ENCODE measurements around the gene TOMM22.
"Not testable (repeated sequence)": the region's sequence is repeated elsewhere in the genome, so short reads cannot be mapped to it uniquely, and the experiment has no call there.

The TOMM22 gene

DNA sequence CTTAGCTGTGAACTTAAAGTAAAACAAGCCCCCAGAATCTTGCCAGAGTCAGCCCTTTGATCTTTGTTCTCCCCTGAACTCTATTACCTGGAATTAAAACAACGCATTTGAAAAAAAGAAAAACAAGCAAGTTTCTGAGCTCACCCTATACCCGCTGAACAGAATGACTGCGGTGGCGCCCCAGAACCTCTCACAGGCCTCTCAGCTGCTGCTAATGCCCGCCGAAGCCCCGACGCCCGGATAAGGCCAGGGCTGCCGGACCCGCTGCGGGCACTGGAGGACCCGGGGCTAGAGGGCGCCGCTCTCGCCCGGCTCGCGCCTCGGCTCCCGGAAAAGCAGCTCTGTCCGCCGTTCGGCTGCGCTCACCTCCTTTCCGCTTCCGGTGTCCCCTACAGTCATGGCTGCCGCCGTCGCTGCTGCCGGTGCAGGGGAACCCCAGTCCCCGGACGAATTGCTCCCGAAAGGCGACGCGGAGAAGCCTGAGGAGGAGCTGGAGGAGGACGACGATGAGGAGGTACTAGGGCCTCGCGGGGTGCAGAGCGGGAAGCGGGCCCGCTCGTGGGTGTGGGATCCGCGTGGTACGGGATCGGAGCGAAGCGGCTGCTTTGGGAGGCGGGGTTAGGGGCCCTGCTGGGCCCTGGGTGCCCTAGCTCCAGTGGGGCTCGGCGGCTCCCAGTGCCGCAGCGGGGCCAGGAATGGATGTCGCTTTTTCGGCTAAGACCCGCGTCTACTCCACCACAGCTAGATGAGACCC lies at the start of gene TOMM22:
Gene TOMM22, plus strand, starts transcription at position 376 of the 754 bp plus-strand sequence. Its CDS starts 22 bp downstream, at position 398.
- peak; percentile 59 for DNase-seq

DNA sequence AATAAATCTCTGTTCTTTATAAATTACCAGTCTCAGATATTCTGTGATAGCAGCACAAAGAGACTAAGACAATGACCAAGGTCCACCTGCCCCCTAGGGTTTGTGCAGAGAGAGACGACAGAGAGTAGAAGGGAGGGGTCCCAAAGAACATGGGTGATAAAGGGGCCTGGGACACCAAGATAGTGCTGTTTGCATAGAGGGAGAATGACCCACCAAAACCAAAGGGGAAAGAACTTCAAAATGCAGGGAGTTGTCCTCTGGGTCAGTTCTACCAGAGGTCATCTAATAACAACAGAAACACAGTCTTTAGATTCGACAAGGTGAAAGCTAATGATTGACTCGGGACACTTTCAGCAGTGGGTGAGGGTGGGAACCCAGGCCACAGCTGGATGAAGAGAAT lies 49.2 kb upstream of the TOMM22 start:
- no peak for DNase-seq

DNA sequence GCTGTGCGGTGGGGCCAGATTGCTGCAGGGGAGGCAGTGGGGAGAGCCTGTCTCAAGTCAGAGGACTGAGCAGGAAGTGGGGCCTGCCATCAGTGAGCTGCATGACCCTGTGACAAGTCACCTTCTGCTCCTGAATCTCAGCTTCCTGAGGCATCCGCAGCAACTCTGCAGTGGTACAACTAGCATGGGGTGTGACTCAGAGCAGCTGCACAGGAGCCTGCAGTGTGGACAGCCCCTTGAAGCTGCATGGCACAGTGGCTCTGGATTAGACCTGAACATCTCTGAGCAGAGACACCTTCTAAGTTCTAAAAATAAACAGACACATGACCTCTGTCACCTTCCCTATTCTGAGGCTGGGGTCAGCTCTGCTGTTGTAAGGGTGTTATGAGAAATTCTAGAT lies 43.5 kb upstream of the TOMM22 start:
- no peak for DNase-seq

DNA sequence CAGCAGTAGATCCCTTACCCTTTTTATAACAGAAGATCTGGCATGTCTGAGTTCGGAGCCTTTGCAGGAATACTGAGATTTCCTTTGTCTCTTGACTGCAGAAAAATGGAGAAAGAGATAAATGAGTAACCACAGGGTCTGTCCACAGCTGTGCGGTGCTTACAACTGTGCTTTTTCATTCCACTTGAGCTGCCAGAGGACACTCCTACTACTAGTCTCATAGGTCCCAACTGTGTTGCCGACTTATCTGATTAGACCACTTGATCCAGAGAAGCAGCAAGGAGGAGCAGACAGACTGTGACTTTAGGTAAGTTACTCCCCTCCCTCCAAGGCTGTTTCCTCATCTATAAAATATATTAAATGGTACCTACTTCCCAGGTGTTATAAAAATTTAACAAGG lies 43.0 kb upstream of the TOMM22 start:
- DNase-seq: no peak

DNA sequence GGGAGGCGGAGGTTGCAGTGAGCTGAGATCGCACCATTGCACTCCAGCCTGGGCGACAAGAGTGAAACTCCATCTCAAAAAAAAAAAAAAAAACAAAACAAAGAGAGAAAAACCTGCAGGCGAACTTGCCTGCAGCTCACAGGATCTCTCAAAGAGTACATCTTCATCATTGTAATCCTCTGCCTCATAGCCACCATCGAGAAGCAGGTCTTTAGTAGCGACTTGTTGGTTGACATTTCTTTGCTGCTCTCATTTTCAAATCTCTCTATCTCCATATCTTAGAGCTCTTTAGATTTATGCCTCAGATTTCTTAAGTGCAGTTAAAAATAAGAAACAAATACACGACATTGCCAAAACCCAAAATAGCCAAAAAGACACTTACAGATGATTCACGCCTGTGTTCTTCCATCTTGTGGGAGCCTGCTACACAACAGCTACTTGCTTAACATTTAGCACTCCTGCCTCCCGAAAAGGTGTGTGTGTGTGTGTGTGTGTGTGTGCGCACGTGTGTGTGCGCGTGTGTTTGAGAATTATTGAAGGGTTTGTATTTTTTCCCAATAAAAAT lies 40.2 kb upstream of the TOMM22 start:
- no peak for DNase-seq

DNA sequence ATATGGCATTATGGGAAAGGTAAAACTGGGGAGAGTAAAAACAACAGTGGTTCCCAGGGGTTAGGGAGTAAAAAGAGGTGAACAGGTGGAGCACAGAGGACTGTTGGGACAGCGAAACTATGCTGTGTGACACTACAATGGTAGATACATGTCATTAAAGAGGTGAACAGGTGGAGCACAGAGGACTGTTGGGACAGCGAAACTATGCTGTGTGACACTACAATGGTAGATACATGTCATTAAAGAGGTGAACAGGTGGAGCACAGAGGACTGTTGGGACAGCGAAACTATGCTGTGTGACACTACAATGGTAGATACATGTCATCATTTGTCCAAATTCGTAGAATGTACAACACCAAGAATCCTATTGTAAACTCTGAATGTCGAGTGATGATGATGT lies 37.5 kb upstream of the TOMM22 start:
- DNase-seq: not testable (repeated sequence)

DNA sequence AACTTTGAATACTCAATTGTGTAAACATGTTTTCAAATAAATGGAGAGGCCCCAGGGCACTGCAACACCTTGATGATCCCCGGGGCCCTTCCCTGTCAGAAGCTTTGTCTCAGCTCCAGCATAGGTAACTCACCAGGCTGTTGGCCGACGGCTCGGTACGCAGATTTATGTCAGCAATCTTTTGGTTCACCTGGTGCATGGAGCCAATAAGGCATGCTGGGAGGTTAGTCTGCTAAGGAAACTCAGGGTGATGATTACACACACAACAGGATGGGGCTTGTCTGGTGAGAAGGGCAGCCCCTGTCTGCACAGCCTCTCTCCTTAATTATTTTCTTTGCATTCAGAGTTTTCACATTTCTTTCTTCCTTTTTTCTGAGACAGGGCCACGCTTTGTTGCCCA lies 36.3 kb upstream of the TOMM22 start:
- DNase-seq: no peak

DNA sequence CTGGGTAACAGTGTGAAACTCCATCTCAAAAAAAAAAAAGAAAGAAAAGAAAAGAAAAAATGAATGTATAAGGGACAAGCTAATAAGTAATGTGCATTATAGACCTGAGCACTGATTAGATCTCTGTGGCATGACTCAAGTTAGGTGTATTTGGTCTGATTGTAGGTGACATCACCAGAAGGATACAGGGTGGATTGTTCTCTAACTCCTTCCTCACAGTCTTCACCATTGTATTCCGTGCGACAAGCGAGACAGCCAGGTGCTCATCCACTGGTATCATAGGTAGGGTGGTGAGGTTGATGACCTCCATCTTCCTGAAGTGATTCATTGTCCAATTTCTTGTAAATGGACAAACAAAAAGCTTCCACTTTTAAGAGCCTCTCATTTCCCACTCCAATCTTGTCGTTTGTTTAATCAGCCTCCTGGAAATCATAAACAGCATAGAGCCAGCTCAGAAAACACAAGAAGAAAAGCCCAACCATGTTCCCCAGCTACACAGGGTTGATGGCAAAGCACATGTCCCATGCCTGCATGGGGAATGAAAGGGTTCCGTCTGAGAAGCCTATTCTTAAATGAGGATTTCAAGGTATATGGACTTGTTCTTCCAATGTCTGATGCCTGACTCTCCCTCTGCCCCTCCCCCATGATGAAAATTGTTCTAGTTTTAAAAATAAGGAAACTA lies 31.8 kb upstream of the TOMM22 start:
- no peak for DNase-seq

DNA sequence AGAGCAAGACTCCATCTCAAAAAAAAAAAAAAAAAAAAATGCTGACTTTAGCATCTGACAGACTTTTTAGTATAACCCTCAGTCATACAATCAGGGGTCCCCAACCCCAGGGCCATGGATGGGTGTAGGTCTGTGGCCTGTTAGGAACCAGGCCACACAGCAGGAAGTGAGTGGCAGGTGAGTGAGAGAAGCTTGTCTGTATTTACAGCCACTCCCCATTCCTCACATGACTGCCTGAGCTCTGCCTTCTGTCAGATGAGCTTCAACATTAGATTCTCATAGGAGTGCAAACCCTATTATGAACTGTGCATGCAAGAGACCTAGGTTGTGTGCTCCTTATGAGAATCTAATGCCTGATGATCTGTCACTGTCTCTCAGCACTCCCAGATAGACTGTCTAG lies 28.9 kb upstream of the TOMM22 start:
- no peak for DNase-seq

DNA sequence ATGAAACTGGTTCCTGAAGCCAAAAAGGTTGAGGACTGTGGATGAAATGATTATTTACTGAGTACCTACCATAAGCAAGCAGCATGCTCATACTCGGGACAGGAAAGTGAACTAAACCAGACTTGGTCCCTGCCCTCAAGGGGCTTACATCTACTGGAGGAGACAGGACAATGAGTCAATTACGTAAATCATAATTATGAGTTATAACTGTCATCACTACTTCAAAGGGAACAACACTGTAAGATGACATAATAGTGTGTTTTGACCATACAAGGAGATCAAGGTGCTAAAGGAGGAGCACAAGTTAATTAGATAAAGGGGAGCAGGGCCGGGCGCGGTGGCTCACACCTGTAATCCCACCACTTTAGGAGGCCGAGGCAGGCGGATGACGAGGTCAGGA lies 28.0 kb upstream of the TOMM22 start:
- no peak for DNase-seq

DNA sequence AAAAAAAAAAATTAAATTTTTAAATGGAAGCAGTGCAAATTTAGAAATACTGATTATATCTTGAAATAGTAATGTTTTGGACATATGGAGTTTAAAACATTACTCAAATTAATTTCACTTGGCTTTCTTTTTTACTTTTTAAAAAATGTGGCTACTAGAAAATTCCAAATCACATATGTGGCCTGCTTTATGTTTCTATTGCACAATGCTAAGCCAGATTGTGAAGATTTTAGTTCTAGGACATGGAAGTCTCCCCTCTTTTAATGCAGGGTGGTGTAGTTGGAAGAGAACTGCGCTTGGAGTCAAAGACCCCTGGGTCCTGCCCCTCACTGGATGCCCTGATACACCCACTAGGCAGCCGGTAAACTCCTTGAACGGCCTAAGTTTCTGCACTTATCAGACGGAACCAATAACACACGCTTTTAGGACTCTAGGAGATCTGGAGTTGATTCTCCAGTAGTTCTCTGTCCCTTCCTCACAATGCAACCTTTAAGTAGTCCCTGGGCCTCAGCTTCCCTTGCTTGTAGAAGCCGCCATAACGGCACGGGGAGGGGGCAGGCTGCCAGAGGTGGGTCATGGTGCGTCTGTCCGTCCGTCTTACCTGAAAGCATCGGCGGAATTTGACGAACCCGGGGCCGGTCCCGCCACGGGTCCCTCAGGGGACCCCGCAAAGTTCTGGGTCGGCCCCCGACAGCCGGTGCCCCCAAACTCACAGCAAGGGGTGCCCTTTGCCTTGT lies 26.1 kb upstream of the TOMM22 start:
- DNase-seq: no peak

DNA sequence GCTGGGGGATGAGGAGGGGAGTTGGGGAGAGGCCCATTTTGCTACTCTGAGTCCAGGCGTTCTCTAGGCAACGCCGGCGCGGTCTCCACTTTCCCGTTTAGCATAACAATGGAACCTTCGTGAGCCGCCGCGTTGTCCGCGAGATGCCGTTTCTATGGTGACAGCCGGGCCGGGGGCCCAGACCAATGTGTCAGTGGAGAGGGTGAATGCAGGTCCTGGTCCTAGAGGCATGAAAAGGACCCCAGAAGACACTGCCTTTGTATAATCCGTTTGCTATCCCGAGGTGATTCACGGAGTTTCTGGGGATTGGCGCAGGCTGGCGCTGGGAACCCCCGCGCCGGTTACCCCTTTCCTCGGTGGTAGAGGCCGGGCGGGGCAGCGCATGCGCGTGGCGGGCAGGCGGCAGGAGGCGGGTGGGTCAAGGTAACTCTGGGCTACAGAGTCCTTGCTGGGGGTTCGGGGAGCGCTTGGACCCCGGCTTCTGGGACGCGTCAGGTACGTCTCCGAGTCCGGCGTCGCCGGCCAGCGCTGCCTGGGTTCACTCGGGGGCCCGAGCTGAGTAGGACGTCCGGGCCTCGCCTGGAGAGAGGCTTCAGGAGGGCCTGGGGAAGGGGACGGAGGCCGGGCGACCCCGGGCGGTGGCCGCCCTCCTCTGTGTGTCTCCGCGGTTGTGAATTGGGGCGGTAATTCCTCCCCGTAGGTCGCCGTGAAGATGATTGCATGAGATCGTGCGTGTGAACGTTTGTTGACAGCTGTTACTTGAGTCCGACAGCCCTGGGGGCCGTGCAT lies 25.3 kb upstream of the TOMM22 start, which contains the start of the genes CBY1 and FAM227A:
Gene CBY1, plus strand, starts transcription at position 383 of the 789 bp plus-strand sequence. CDS start 11,417 bp downstream, outside the sequence.
Gene FAM227A, minus strand, starts transcription at position 137 of the 789 bp plus-strand sequence. CDS start 6,224 bp downstream, outside the sequence.
- peak; percentile 91 for DNase-seq

DNA sequence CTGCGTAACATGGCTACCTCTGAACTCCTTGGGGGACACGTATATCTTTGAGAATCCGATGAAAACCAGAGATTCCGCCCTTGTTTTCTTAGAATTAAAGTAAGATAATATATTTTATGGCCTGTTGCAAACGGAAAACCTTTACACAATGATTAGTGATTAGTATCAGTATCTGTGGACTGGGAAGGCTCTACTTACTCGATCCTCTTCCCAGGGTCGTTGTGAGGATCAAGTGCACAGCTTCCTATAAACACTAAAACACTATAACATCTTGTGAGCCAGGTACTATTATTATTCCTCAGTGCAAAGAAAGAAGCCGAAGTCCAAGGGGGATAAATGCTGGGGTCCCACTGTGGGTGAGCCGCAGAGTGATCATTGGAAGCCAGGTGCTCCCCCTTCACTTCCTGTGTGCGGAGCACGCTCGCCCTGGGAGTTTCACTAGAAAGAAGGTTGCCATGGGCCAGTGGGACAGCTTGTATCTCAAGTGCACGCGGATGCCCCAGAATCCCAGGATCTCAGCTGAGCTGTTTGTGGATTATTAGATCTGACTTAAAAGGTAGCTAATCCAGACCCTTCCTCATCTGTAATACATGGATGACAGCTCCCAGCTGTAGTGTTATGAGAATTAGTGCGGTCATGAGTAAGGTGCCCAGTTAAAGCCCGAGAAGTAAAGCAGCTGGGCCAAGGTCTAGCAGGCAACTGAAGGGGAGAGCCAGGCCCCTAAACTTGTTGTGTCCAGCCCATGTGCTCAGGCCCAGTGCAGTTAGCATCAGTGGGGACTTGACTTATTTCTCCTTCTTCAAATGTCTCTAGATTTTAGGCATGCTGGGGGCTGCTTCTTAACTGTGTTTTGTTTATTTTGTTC lies 24.5 kb upstream of the TOMM22 start:
- DNase-seq: no peak

DNA sequence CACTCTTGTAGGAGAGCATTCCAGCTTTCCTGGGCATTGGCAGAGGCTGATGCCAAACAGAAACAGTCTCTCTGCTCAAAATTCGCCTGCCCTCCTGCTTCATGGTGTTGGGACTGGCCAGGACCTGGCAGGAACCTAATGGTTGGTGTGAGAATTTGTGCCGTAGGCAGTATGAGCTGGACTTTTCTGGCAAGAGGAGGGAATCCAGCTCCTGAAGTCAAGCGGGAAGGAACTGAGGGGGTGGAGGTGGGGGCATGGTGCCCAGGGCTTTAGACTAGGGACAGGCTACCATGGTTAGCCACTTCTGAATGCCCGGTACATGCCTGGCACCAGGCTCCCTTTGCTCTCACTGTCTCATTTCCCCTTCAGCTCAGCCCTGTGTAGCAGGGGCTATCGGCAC lies 6.9 kb upstream of the TOMM22 start:
- DNase-seq: no peak

DNA sequence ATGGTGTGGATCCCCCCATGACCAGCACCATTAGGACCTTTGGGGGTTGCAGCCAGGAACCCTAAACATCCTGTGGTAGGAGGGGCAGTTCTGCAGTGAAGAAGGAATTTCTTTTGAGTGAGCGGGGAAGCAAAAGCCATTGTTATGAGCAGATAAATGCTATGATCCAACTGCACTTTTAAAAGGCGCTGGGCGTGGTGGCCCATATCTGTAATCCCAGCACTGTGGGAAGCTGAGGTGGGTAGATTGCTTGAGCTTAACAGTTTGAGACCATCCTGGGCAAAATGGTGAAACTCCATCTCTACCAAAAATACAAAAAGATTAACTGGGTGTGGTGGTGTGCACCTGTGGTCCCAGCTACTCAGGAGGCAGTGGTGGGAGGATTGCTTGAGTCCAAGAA lies 5.9 kb upstream of the TOMM22 start:
- no peak for DNase-seq

DNA sequence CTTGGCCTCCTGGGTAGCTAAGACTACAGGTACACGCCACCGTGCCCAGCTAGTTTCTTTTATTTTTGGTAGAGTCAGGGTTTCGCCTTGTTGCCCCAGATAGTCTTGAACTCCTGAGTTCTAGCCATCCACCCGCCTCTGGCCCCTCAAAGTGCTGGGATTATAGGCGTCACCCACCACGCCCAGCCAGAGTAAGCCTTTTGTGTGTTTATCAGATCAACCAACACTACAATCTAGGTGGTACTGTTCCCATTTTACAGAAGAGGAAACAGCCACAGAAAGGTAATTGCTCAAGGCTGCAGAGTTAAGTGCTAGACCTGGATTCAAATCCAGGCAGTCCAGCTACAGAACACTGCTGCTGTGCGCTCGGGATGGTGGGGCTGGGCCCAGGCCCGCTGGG lies 3.1 kb downstream of the TOMM22 start:
- no peak for DNase-seq

DNA sequence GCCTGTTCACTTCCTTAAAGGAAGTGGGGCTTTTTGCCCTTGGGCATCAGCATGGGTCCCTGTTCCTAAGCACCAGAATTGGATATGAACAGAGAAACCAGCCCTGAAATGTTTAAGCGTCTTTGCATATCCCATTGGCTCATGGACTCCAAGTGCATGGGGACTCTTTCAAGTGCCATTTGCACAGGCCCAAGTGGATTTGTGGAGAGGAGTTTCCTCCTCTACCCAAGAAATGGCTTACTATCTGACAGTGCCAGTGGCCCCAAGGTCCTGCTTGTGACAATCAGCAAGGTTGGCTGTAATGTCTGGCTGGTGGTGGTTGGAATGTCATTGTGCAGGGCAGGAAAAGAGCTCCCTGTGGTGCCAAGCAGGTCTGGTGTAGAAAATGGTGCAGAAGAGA lies 4.0 kb downstream of the TOMM22 start:
- DNase-seq: no peak

DNA sequence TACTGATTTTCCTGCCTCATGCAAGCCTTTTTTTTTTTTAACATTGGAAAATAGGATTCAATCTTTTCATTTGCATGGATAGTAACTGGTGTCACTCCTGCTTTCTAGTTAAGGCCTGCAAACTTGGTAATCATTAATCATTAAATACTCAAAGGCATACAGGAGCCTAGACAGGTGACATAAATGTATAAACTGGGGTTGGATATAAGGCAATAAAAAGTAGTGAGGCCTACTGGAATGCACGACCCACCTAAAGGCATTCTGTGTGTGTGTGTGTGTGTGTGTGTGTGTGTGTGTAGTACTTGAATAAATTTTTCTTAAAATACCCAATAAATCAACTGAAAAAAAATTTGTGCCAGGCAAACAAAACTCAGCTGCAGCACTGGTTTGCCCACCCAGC lies 7.9 kb downstream of the TOMM22 start:
- no peak for DNase-seq

DNA sequence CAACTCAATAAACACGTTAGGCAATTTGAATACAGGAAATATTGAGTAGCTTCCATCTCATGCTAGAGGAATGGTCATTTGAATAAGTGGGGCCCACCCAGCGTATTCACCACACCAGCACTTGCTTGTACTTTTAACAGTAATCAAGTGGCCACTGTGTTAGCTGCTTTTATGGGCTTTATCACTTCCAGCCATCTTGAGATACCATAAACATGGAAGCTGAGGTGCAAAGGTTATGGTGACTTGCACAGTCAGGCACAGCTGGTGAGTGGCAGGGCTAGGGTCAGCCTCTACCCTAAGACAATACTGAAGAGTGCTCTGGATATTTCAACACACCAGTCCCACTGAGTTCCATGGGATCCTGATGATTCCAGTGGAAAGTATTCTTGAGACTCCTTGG lies 12.3 kb downstream of the TOMM22 start:
- DNase-seq: no peak

DNA sequence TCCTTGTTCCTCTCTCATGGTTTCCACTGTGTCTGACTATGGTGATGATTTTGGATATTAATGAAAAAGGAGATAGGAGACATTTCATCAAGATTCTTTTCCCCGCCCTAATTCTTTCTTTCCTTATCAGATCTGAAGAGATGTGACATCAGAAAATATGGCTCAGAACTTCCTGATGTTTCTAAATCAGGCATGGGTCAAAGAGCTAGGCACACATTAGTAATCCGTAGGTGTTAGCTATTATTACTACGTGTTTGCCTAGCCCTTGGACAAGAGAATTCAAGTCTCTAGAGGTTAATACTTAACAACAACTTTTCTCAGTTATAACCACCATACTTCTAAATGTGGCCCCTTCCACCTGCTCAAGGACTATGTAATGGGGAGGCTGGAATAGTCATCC lies 13.2 kb downstream of the TOMM22 start:
- DNase-seq: no peak
